Measurements from ENCODE around the gene WWC1.
"Not testable (repeated sequence)": the region's sequence is repeated elsewhere in the genome, so short reads cannot be mapped to it uniquely, and the experiment has no call there.

WWC1 gene

DNA sequence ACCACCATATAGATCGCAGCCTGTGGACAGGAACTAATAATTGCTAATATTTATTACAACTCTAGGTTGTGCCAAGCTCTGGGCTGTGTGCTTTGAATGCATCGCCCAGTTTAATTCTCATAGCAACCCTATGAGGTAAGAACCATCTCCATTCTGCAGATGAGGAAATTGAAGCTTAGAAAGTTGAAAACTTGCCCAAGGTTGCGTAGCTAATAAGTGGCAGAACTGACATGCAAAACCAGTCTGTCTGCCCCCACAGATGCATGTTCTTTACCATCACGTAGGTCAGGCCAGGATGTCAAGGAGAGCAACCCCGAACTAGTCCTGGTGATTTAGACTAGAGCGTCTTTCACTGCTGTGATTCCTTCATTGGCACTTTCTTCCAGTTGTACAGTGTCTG lies 15.6 kb downstream of the WWC1 start:
- CTCF ChIA-PET, result interaction anchor here (1.2 kb wide), 1 partner anchor 37 kb away, joined by 3 read pairs; no protein-coding TSS in a partner anchor
- POLR2A ChIA-PET, result no interaction called here
- no peak for DNase-seq (ENCODE audit: extremely low spot score)
- TF ChIP-seq, protein P1, sequence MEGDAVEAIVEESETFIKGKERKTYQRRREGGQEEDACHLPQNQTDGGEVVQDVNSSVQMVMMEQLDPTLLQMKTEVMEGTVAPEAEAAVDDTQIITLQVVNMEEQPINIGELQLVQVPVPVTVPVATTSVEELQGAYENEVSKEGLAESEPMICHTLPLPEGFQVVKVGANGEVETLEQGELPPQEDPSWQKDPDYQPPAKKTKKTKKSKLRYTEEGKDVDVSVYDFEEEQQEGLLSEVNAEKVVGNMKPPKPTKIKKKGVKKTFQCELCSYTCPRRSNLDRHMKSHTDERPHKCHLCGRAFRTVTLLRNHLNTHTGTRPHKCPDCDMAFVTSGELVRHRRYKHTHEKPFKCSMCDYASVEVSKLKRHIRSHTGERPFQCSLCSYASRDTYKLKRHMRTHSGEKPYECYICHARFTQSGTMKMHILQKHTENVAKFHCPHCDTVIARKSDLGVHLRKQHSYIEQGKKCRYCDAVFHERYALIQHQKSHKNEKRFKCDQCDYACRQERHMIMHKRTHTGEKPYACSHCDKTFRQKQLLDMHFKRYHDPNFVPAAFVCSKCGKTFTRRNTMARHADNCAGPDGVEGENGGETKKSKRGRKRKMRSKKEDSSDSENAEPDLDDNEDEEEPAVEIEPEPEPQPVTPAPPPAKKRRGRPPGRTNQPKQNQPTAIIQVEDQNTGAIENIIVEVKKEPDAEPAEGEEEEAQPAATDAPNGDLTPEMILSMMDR (IDR thresholded peaks at IDR 0.05; ENCODE audit: control extremely low read depth, extremely low read depth, low read depth, missing control alignments), result no peak

DNA sequence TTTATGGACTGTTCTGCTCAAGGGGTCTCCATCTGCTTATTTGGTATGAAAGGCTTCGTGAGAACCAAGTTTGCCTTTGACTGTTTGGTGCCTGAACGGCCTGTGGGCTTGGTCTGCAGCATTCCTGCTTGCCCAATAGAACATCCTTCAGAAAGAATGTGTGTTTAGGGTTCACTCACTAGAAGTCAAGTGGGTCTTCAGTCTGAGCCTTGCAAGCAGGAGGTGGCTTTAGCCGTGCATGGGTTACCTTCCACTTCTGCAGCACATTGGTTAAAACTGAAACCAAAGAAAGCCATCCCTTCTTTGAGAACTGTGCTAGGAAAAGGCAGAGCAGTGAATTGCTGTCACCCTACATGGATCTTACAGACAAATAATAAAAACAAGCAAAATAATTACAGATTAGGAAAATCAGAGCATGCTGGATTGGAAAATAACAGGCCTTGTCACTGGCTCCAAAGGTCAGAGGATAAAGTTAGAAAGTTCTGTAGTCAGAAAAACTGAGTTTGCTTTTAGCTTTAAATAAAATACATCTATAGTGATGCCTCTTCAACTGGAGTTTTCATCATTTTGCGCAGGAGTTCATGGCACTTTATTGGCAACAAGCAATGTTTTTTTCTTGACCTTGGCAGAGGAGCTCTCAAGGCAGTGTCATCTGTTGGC lies 16.6 kb downstream of the WWC1 start:
- TF ChIP-seq, protein P1 (IDR thresholded peaks at IDR 0.05; ENCODE audit: control extremely low read depth, extremely low read depth, low read depth, missing control alignments), result no peak
- ChIA-PET CTCF (no interaction called here), POLR2A (no interaction called here)
- no peak for DNase-seq (ENCODE audit: extremely low spot score)

DNA sequence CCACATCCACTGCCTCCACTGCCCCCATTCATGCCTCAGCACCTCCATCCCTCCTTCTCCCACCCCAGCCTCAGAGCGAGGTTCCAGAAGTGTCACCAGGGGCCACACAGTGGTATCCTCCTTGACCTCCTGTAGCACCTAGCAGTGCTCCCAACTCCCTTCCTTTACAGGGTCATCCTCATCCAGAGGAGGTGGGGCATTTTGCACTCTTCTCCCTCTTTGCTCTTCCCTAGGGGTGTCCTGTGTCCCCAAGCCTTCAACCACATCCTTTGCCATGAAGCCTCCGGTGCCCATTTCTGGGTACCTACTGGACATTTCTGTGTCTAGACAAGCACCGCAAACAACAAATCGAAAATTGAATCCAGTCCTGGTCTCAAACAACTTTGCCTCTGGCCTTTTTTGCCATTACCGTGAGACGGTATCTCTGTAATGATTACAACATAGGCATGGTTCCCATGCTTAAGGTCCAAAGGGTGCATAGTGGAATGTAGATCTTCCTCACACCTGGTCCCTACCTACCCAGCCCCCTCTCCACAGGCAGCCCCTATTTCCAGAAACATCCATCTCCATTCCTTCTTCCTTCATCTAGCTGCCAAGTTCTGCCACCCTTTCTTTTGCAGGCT lies 17.6 kb downstream of the WWC1 start:
- DNase-seq (ENCODE audit: extremely low spot score), result no peak
- ChIA-PET POLR2A (no interaction called here), CTCF (no interaction called here)
- TF ChIP-seq, protein P1 (IDR thresholded peaks at IDR 0.05; ENCODE audit: control extremely low read depth, extremely low read depth, low read depth, missing control alignments), result no peak

DNA sequence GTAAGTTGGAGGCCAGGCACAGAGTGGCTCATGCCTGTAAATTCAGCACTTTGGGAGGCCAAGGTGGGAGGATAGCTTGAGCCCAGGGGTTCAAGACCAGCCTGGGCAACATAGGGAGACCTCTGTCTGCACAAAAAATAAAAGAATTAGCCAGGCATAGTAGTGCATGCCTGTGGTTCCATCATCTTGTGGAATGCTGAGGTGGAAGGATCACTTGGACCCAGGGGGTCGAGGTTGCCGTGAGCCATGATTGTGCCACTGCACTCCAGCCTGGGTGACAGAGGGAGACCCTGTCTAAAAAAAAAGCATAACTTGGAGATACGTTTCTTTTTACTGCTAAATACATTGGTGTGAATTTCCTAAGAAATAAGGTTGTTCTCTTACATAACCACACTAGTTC lies 19.1 kb downstream of the WWC1 start:
- POLR2A ChIA-PET; DNase-seq (ENCODE audit: extremely low spot score): not testable (repeated sequence)
- CTCF ChIA-PET, result interaction anchor here (1.7 kb wide), 1 partner anchor 41 kb away, joined by 4 read pairs; no protein-coding TSS in a partner anchor

DNA sequence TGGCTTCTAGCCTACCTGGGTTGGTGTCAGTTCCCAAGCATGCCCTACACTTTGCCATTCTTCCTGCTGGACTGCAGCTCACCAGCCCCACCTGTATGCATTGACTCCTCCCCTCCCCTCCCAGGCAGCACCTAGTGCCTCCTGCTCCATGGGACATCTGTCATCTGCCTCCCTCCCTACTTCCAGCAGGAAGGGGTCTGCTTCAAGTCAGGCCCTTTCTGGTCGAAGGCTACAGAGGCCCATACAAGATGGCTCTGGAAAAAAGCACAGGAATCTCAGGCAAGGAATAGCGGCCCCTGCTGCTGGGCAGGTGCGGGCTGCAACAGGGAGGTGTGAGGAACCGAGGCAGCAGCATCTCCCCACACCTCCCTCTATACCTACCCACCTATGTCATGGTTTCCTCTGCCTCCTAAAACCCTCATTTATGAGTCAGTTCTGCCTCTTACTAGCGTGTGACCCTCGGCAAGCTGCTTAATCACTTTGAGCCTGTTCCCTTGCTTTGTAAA lies 19.7 kb downstream of the WWC1 start:
- TF ChIP-seq, protein P1 (IDR thresholded peaks at IDR 0.05; ENCODE audit: control extremely low read depth, extremely low read depth, low read depth, missing control alignments), result no peak
- ChIA-PET CTCF (interaction anchor here (1.7 kb wide), 1 partner anchor 42 kb away, joined by 4 read pairs; no protein-coding TSS in a partner anchor), POLR2A (no interaction called here)
- no peak for DNase-seq (ENCODE audit: extremely low spot score)

DNA sequence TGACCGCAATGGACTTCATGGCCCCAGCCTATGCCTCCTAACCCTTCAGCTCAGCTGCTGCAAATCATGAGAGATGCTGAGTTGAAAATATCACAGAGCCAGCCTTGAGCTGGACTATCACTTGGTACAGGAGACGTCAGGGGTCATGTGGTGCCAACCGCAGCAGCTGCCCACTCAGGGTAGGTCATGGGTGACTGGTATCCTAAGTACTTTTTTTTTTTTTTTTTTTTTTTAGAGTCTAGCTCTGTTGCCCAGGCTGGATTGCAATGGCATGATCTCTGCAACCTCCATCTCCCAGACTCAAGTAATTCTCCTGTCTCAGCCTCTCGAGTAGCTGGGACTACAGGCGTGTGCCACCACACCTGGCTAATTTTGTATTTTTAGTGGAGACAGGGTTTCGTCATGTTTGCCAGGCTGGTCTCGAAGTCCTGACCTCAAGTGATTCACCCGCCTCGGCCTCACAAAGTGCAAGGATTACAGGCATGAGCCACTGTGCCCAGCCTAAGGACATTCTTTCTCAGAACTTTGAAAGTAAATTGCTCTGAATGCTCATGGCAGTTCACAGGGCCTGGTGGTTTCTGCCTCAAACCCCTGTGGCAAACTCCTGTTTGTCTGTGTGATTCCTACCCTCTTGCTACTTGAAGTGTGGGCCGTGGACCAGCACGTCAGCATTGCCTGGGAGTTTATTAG lies 21.3 kb downstream of the WWC1 start:
- ChIA-PET POLR2A (no interaction called here), CTCF (interaction anchor here (0.9 kb wide), 1 partner anchor 28 kb away, joined by 3 read pairs; no protein-coding TSS in a partner anchor)
- DNase-seq (ENCODE audit: extremely low spot score), result no peak
- TF ChIP-seq, protein P1 (IDR thresholded peaks at IDR 0.05; ENCODE audit: control extremely low read depth, extremely low read depth, low read depth, missing control alignments), result no peak

Data from GM10248 (cell line).